ENCODE measurements around the gene C7orf25. TPM values are rescaled to one million over a fixed set of nuclear protein-coding genes. Genes with fewer than 3 reads are reported as not detected.
A peak's percentile ranks its signal among the peaks of the same experiment; 100 is the strongest.

The C7orf25 gene
- total RNA-seq, 3 donors from 2014 or later: 10.9 to 13.6 (median 11.8) TPM

DNA sequence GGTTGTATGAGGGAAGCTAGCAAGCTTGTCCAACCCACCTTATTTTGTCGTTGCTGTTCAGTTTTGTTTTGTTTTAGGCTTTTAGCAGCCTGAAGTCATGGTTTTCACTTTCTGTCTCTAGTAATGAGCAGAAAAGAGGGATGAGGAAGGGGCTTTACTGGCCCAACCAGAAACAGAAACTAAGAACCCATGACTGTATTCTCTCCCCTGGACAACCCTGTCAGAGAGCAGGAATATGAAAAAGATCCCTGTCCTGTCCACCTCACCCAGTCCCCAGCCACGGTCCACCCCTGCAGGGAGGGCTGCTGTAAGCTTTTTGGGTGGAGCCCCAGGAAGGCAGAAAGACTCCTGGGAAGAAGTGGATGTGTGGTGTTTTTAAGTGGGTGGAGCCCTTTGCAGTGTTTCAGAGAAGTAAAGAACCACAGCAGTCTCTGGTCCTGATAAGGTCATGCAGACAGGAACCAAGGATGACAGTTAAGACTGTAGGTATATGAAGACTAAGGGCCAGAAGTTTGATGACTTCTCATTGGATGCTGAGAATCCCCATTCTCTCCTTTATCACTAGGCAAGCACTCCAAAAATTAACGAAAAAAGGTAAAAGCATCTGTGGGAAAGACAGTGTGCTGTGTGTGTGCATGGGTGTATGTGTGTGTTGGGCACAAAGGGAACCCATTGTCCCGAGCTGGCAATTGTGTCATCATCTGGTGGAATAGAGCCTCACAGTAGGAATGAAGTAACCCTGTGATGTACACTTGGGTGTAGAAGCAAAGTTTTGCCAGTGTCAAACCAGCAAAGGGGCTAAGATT lies 34.2 kb upstream of the C7orf25 start:
- Histone ChIP-seq H3K36me3 (no peaks in the 10 kb centered on the region), H3K4me3 (peak overlapping the region in 1 of 3 donors; percentile 21), H3K27ac (no peak overlapping the region), H3K4me1 (no peaks in the 10 kb centered on the region), H3K27me3 (no peaks in the 10 kb centered on the region), H3K9me3 (no peaks in the 10 kb centered on the region)
- no peak for TF ChIP-seq POLR2A (IDR thresholded peaks at IDR 0.05)
- TF ChIP-seq CTCF (IDR thresholded peaks at IDR 0.05): no peak
- no peak for TF ChIP-seq POLR2AphosphoS5 (IDR thresholded peaks at IDR 0.05)
- no peak for DNase-seq (ENCODE audit: low spot score in 2 of 2)
- intact Hi-C loops (cut with DNase I; ENCODE audit: low total_unique reads): no loop called here

DNA sequence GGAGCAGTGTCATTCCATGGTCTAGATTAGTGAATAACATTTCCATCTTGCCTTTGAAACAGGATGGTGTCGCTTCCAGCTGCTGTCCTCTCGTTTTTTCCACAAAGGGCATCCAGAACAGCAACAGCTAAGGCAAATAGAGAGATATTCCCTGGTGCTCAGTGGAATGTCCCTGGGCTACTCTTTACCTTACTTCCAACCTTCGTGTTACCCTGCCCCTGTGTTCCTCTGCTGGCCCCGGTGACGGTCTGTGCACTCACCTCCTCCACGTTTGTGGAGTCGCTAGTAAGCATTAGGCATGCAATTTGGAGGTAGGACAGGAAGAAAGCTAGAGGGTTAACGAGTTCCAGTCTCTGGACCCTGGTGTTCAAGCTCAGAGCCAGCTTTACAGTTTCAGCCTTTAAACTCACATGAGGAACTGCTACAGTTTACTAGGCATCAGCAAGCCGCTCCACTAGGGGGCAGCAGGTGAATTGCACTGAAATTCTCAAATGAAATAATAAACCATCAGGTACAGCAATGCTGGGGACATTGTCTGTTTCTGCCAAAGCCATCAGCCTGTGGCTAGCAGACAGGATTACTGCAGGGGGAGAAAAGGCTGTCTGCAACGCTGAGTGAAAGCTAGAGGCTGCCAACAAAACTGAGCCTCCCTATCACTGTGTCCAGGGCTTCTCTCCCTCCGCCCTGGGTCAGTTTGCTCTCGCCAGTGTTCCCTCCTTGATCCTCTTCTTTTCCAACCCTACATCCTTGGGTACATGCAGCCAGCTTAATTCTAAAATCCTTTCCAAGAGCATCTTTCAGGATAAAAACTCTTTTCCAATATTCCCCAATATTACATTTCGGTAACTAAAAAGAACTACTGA lies 29.3 kb upstream of the C7orf25 start:
- Histone ChIP-seq H3K4me3 (no peak overlapping the region), H3K27ac (no peak overlapping the region), H3K36me3 (no peaks in the 10 kb centered on the region), H3K27me3 (no peaks in the 10 kb centered on the region), H3K9me3 (no peaks in the 10 kb centered on the region), H3K4me1 (no peaks in the 10 kb centered on the region)
- DNase-seq (ENCODE audit: low spot score in 2 of 2): peak; percentile 70 to 71
- intact Hi-C loops (cut with DNase I; ENCODE audit: low total_unique reads): no loop called here
- peak; percentile 30 to 80 (median 66) for TF ChIP-seq CTCF (IDR thresholded peaks at IDR 0.05)
- TF ChIP-seq POLR2AphosphoS5 (IDR thresholded peaks at IDR 0.05): no peak
- no peak for TF ChIP-seq POLR2A (IDR thresholded peaks at IDR 0.05)

DNA sequence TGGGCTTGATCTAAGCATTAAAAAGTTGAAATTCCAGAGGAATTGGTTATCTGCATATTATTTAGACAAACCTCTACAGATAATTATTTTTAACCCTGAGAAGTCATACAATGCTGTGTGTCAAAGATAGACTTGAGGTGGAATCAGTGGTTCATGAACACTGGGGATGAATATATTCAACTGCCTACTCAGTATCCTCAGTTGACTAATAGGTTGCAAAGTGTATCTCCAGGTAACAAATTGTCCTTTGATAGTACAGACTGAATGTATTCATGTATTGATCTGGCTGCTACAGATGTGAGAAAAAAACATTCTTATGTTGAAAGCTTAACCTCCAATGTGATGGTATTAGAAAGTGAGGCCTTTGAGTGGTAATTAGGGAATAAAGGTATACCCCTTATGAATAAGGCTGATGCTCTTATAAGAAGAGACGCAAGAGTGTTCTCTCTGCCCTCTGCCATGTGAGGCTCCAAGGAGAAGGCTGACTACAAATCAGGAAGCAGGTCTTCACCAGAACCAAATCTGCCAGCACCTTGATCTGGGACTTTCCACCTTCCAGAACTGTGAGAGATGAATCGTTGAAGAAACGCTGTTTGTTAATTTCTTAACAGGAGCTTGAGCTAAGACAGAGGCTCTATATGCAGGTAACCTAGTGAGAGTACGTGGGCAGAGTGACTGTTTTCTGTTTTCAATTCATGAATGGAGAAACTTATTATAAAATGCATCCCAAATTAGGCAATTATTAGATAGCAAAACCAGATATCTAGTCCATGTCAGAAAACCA lies 27.8 kb upstream of the C7orf25 start:
- Histone ChIP-seq H3K4me1 (no peaks in the 10 kb centered on the region), H3K4me3 (no peak overlapping the region), H3K27ac (no peak overlapping the region), H3K27me3 (no peaks in the 10 kb centered on the region), H3K36me3 (no peaks in the 10 kb centered on the region), H3K9me3 (no peaks in the 10 kb centered on the region)
- no peak for DNase-seq (ENCODE audit: low spot score in 2 of 2)
- TF ChIP-seq POLR2A (IDR thresholded peaks at IDR 0.05): no peak
- no peak for TF ChIP-seq CTCF (IDR thresholded peaks at IDR 0.05)
- no peak for TF ChIP-seq POLR2AphosphoS5 (IDR thresholded peaks at IDR 0.05)
- intact Hi-C loops (cut with DNase I; ENCODE audit: low total_unique reads): loop anchor here (2.0 kb wide), 1 partner anchor 15 kb away; no protein-coding TSS in a partner anchor

DNA sequence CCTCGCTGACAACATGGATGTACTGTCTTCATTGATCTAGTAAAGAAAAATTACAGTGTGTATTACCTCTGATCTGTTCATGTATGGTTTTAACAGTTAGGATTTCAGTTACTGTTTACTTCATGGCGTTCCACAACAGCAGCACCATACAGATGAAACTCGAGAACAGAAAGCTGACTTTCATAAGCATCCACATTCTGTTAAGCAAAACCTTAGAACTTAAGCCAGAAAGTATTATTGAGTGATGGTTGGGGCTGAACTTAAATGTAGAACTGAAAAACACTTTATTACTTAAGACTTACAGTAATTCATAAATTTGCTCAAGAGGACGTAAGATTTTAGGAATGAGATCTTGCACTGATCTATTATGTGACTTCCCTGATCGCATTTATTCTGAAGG lies 24.0 kb upstream of the C7orf25 start:
- Histone ChIP-seq H3K9me3 (no peaks in the 10 kb centered on the region), H3K4me1 (peaks cover 0 to 8% of the 10 kb centered on the region in 2 donors), H3K36me3 (no peaks in the 10 kb centered on the region), H3K4me3 (no peak overlapping the region), H3K27ac (no peak overlapping the region), H3K27me3 (no peaks in the 10 kb centered on the region)
- TF ChIP-seq CTCF (IDR thresholded peaks at IDR 0.05): no peak
- TF ChIP-seq POLR2A (IDR thresholded peaks at IDR 0.05): no peak
- no peak for TF ChIP-seq POLR2AphosphoS5 (IDR thresholded peaks at IDR 0.05)
- no peak for DNase-seq (ENCODE audit: low spot score in 2 of 2)
- intact Hi-C loops (cut with DNase I; ENCODE audit: low total_unique reads): no loop called here

Data from breast epithelium (tissue), 4 donors.